Nucleus accumbens (tissue), 56 donors: Measurements from ENCODE around the gene ATP1B4.

Source experiments
- DNase-seq, 56 donors: peaks; one replicate each; lab custom pipeline; 2025; lab: John Stamatoyannopoulos, UW

The ATP1B4 gene

GRCh38 chrX:120372667-120373370 is 10.9 kb downstream of the ATP1B4 start:
- DNase-seq = no peak

GRCh38 chrX:120377179-120377578 is 15.3 kb downstream of the ATP1B4 start:
- DNase-seq = no peak

- DNase-seq = no peak
Measured at GRCh38 chrX:120377715-120378114, 15.8 kb downstream of the ATP1B4 start.

- no peak for DNase-seq
Measured at GRCh38 chrX:120378570-120378969, 16.7 kb downstream of the ATP1B4 start.

GRCh38 chrX:120379937-120380681 is 18.2 kb downstream of the ATP1B4 start:
- DNase-seq = no peak

- DNase-seq = no peak
Measured at GRCh38 chrX:120380699-120381098, 18.8 kb downstream of the ATP1B4 start.

GRCh38 chrX:120401301-120401700 is 39.4 kb downstream of the ATP1B4 start:
- DNase-seq = no peak

GRCh38 chrX:120402369-120402768 is 40.5 kb downstream of the ATP1B4 start:
- DNase-seq = no peak

- no peak for DNase-seq
Measured at GRCh38 chrX:120406638-120407037, 44.7 kb downstream of the ATP1B4 start.

- no peak for DNase-seq
Measured at GRCh38 chrX:120408168-120408567, 46.3 kb downstream of the ATP1B4 start.

GRCh38 chrX:120419463-120419862 is 57.6 kb downstream of the ATP1B4 start:
- no peak for DNase-seq

GRCh38 chrX:120426599-120426998 is 64.7 kb downstream of the ATP1B4 start:
- no peak for DNase-seq

- no peak for DNase-seq
Measured at GRCh38 chrX:120428309-120428708, 66.4 kb downstream of the ATP1B4 start.

- DNase-seq = no peak
Measured at GRCh38 chrX:120429776-120430540, 68.1 kb downstream of the ATP1B4 start.
